SK-N-SH treated with all-trans-retinoic acid at 6 μM for 48 hours (cell line): ENCODE data around the gene PGBD1.
A peak's percentile ranks its signal among the peaks of the same experiment; 100 is the strongest.

Source experiments
- ATAC-seq: fragments of 200-7000 bp; cut with Tn5 transposase; 3 replicates; pipeline ENCODE4 v1.9.1; 2020; ENCODE audit warnings: mild to moderate bottlenecking, moderate library complexity
- ARNTL ChIP-seq: fragments of 450-650 bp; formaldehyde crosslinking; IDR thresholded peaks from 2 replicates; pipeline ENCODE4 v1.5.0; 2020; ENCODE audit warnings: low read depth, mild to moderate bottlenecking, moderate library complexity, borderline replicate concordance
- BACH2 ChIP-seq: fragments of 250-450 bp; sonication (Bioruptor Pico); IDR thresholded peaks from 2 replicates; pipeline ENCODE4 v1.9.0; 2021; ENCODE audit warnings: mild to moderate bottlenecking, borderline replicate concordance
- CREB5 ChIP-seq: fragments of 250-450 bp; sonication (Bioruptor Pico); IDR thresholded peaks from 2 replicates; pipeline ENCODE4 v1.5.1; 2020; ENCODE audit warnings: low read depth, mild to moderate bottlenecking, moderate library complexity
- CSDC2 ChIP-seq: fragments of 250-450 bp; sonication (Bioruptor Pico); IDR thresholded peaks from 2 replicates; pipeline ENCODE4 v1.5.0; 2020; ENCODE audit warnings: mild to moderate bottlenecking, moderate library complexity
- GLIS3 ChIP-seq: fragments of 250-450 bp; sonication (Bioruptor Pico); IDR thresholded peaks from 2 replicates; pipeline ENCODE4 v1.5.0; 2020; ENCODE audit warnings: mild to moderate bottlenecking, moderate library complexity
- OSR1 ChIP-seq: fragments of 250-450 bp; sonication (Bioruptor Pico); IDR thresholded peaks from 2 replicates; pipeline ENCODE4 v1.8.0; 2022; ENCODE audit warnings: moderate library complexity, mild to moderate bottlenecking, inconsistent platforms
- RARB ChIP-seq: fragments of 250-450 bp; sonication (Bioruptor Pico); IDR thresholded peaks from 2 replicates; pipeline ENCODE4 v1.8.0; 2021; ENCODE audit warnings: mild to moderate bottlenecking, moderate library complexity
- SNAI2 ChIP-seq: fragments of 250-450 bp; sonication (Bioruptor Pico); IDR thresholded peaks from 2 replicates; pipeline ENCODE4 v1.5.0; 2020; ENCODE audit warnings: mild to moderate bottlenecking, moderate library complexity
- TCF4 ChIP-seq: fragments of 250-450 bp; sonication (Bioruptor Pico); IDR thresholded peaks from 2 replicates; pipeline ENCODE4 v1.8.0; 2021; ENCODE audit warnings: mild to moderate bottlenecking, moderate library complexity, borderline replicate concordance
- TOX ChIP-seq: fragments of 250-450 bp; sonication (Bioruptor Pico); IDR thresholded peaks from 2 replicates; pipeline ENCODE4 v1.8.0; 2021; ENCODE audit warnings: mild to moderate bottlenecking, moderate library complexity, borderline replicate concordance
- TSHZ2 ChIP-seq: fragments of 250-450 bp; sonication (Bioruptor Pico); IDR thresholded peaks from 2 replicates; pipeline ENCODE4 v1.5.0; 2020; ENCODE audit warnings: mild to moderate bottlenecking, moderate library complexity
- ZC3H10 ChIP-seq: fragments of 250-450 bp; sonication (Bioruptor Pico); IDR thresholded peaks from 2 replicates; pipeline ENCODE4 v1.5.1; 2021; ENCODE audit warnings: mild to moderate bottlenecking, moderate library complexity
- ZFP3 ChIP-seq: fragments of 250-450 bp; sonication (Bioruptor Pico); IDR thresholded peaks from 2 replicates; pipeline ENCODE4 v1.5.0; 2020; ENCODE audit warnings: mild to moderate bottlenecking, moderate library complexity
- ZNF70 ChIP-seq: fragments of 450-650 bp; formaldehyde crosslinking; IDR thresholded peaks from 2 replicates; pipeline ENCODE4 v1.5.0; 2020; ENCODE audit warnings: mild to moderate bottlenecking, moderate library complexity
- ZNF8 ChIP-seq: fragments of 450-650 bp; formaldehyde crosslinking; IDR thresholded peaks from 2 replicates; pipeline ENCODE4 v1.5.0; 2020; ENCODE audit warnings: mild to moderate bottlenecking, moderate library complexity
- TF ChIP-seq, protein P1 (sequence below): fragments of 250-450 bp; sonication (Bioruptor Pico); IDR thresholded peaks from 2 replicates; pipeline ENCODE4 v1.8.0; 2020; ENCODE audit warnings: mild to moderate bottlenecking, moderate library complexity, borderline replicate concordance
- TF ChIP-seq, protein P2 (sequence below): fragments of 250-450 bp; sonication (Bioruptor Pico); IDR thresholded peaks from 2 replicates; pipeline ENCODE4 v1.5.1; 2021; ENCODE audit warnings: mild to moderate bottlenecking, moderate library complexity

PGBD1 gene, protein sequence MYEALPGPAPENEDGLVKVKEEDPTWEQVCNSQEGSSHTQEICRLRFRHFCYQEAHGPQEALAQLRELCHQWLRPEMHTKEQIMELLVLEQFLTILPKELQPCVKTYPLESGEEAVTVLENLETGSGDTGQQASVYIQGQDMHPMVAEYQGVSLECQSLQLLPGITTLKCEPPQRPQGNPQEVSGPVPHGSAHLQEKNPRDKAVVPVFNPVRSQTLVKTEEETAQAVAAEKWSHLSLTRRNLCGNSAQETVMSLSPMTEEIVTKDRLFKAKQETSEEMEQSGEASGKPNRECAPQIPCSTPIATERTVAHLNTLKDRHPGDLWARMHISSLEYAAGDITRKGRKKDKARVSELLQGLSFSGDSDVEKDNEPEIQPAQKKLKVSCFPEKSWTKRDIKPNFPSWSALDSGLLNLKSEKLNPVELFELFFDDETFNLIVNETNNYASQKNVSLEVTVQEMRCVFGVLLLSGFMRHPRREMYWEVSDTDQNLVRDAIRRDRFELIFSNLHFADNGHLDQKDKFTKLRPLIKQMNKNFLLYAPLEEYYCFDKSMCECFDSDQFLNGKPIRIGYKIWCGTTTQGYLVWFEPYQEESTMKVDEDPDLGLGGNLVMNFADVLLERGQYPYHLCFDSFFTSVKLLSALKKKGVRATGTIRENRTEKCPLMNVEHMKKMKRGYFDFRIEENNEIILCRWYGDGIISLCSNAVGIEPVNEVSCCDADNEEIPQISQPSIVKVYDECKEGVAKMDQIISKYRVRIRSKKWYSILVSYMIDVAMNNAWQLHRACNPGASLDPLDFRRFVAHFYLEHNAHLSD

DNA sequence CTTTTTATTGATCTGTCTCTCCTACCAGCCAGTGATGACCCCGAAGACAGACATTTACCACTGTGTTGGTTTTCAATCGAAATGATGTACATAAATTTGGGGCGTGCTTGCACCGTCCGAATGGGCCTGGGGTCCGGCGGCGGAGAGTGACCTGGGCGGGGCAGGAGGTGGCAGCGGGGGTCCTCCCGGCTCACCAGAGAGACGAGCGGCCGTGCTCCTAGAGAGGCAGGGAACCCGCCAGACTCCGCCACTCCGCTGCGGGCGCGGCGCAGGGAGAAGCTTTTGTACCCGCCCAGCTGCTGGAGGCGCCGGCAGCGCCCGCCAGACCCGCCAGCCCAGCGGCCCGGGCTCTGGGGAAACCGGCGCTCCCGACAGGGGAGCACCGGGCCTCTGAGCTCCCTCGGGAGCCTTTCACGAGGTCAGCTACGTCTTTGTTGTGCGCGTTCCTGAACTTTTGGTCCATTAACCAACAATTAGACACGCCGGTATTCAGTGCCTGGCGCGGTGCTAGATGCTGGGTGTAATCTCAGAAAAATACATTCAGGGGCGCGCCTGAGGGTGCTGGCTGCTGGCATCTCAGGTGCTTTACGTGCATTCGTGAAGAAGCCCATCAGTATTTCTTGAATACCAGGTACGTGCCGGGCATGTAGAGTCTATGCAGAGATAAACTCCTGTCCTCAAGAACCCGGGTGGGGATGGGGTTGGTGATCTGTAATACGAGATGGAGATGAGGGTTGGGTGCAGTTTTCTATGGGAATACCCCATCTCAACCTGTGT, at the start of gene PGBD1:
PGBD1 (plus strand) TSS at position 285 of the 777 bp plus-strand sequence. CDS start 2,242 bp downstream, outside the sequence.
- ATAC-seq: peak; percentile 99
- TF ChIP-seq GLIS3 (CRISPR knock-in tag): 0 out of 2 replicates have a peak, but pooled peaks have one; percentile 7
- TF ChIP-seq ZFP3 (CRISPR knock-in tag): no peak

- no peak for ATAC-seq
- TF ChIP-seq ZC3H10 (CRISPR knock-in tag): no peak
- no peak for TF ChIP-seq ZFP3 (CRISPR knock-in tag)
- TF ChIP-seq CSDC2 (CRISPR knock-in tag): no peak
- TF ChIP-seq TOX (CRISPR knock-in tag): no peak
- TF ChIP-seq TCF4 (CRISPR knock-in tag): no peak
- no peak for TF ChIP-seq CREB5 (CRISPR knock-in tag)
- TF ChIP-seq GLIS3 (CRISPR knock-in tag): no peak
- TF ChIP-seq BACH2 (CRISPR knock-in tag): no peak
- no peak for TF ChIP-seq ARNTL
- no peak for TF ChIP-seq SNAI2 (CRISPR knock-in tag)
- TF ChIP-seq, protein P1, sequence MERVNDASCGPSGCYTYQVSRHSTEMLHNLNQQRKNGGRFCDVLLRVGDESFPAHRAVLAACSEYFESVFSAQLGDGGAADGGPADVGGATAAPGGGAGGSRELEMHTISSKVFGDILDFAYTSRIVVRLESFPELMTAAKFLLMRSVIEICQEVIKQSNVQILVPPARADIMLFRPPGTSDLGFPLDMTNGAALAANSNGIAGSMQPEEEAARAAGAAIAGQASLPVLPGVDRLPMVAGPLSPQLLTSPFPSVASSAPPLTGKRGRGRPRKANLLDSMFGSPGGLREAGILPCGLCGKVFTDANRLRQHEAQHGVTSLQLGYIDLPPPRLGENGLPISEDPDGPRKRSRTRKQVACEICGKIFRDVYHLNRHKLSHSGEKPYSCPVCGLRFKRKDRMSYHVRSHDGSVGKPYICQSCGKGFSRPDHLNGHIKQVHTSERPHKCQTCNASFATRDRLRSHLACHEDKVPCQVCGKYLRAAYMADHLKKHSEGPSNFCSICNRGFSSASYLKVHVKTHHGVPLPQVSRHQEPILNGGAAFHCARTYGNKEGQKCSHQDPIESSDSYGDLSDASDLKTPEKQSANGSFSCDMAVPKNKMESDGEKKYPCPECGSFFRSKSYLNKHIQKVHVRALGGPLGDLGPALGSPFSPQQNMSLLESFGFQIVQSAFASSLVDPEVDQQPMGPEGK (CRISPR knock-in tag): no peak
- no peak for TF ChIP-seq OSR1 (CRISPR knock-in tag)
Measured at GRCh38 chr6:28232785-28233184, 48.6 kb upstream of the PGBD1 start.

DNA sequence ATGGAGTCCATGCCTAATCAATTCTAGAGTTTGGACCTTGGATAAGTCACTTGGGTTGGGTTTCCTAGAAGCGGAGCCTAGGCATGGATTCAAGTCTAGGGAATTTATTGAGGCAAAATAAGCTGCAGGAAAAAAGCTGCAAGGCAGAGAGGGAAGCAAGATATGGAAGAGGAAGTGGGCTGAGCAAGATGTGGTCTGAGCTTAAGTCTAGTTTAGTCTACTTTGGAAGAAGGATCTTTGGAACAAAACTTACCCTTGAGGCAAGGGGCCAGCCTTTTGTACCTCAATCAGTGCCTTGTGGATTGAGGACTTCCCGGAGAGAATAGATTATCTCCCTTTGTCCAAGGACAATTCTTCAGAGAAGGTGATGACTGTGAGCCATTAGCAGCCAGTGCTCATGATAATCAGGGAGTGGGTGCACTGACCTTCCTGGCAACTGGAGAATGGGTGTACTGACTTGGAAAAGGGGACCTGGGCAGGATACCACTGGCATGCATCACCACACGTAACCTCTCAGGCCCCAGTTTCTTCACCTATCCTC, 45.4 kb upstream of the PGBD1 start:
- TF ChIP-seq, protein P2, sequence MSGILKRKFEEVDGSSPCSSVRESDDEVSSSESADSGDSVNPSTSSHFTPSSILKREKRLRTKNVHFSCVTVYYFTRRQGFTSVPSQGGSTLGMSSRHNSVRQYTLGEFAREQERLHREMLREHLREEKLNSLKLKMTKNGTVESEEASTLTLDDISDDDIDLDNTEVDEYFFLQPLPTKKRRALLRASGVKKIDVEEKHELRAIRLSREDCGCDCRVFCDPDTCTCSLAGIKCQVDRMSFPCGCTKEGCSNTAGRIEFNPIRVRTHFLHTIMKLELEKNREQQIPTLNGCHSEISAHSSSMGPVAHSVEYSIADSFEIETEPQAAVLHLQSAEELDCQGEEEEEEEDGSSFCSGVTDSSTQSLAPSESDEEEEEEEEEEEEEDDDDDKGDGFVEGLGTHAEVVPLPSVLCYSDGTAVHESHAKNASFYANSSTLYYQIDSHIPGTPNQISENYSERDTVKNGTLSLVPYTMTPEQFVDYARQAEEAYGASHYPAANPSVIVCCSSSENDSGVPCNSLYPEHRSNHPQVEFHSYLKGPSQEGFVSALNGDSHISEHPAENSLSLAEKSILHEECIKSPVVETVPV (CRISPR knock-in tag): no peak
- TF ChIP-seq RARB (CRISPR knock-in tag) (no peak), SNAI2 (CRISPR knock-in tag) (no peak), TSHZ2 (CRISPR knock-in tag) (no peak), ZNF8 (CRISPR knock-in tag) (no peak), GLIS3 (CRISPR knock-in tag) (no peak), ZNF70 (CRISPR knock-in tag) (no peak)
- TF ChIP-seq, protein P1 (CRISPR knock-in tag): no peak
- ATAC-seq: no peak
